ENCODE data around the gene CDR2. TPM values are rescaled to one million over a fixed set of nuclear protein-coding genes. Genes with fewer than 3 reads are reported as not detected.

CDR2 gene
- total and polyA plus RNA-seq, 2 of the 13 experiments (the other 11 are each of a cell fraction or from before 2014, with no cell fraction given), result 59.0 to 78.9 TPM

DNA sequence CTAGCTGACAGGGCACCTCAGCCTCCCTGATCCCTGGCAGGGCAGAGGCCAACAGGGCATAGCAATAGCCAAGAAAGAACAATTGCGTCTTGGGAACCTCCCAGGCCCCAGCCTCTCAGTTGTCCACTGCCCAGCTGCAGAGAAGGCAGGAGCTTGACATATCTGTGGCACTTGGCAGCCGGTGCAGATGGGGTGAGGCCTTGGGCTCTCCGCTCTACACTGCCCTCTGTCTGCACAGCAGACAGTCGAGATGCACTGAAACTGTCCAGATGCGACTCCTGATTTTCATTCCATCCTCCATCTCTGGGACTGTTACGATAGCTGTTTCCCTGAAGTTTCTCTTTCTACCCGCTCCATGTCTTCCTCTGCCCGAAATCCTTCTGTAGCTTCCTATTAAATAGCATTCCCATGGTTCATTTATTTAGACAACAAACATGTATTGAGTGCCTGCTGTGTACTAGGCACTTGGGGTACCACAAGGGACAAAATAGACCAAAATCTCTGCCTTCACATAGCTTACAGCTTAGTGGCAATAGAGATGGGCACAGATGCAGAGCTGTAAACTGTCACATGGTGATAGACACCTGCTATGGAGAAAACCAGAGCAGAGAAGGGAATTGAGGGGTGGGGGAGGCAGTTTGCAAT is 73.9 kb downstream of the CDR2 start (continued):
- TF ChIP-seq RBM39 (IDR thresholded peaks at IDR 0.05; ENCODE audit: low read depth, low read length, poor library complexity, severe bottlenecking), result no peak
- peak; percentile 66 for TF ChIP-seq STAG1 (CRISPR knock-in tag; IDR thresholded peaks at IDR 0.05)
- TF ChIP-seq, protein P1, sequence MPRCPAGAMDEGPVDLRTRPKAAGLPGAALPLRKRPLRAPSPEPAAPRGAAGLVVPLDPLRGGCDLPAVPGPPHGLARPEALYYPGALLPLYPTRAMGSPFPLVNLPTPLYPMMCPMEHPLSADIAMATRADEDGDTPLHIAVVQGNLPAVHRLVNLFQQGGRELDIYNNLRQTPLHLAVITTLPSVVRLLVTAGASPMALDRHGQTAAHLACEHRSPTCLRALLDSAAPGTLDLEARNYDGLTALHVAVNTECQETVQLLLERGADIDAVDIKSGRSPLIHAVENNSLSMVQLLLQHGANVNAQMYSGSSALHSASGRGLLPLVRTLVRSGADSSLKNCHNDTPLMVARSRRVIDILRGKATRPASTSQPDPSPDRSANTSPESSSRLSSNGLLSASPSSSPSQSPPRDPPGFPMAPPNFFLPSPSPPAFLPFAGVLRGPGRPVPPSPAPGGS (CRISPR knock-in tag; IDR thresholded peaks at IDR 0.05), result peak; percentile 31; the same call in 1 of the 2 replicates
- TF ChIP-seq SOX5 (CRISPR knock-in tag; IDR thresholded peaks at IDR 0.05; ENCODE audit: borderline replicate concordance), result 0 out of 2 replicates have a peak, but pooled peaks have one; percentile 13
- no peak for TF ChIP-seq ZNF12 (CRISPR knock-in tag; IDR thresholded peaks at IDR 0.05)
- TF ChIP-seq, protein P2, sequence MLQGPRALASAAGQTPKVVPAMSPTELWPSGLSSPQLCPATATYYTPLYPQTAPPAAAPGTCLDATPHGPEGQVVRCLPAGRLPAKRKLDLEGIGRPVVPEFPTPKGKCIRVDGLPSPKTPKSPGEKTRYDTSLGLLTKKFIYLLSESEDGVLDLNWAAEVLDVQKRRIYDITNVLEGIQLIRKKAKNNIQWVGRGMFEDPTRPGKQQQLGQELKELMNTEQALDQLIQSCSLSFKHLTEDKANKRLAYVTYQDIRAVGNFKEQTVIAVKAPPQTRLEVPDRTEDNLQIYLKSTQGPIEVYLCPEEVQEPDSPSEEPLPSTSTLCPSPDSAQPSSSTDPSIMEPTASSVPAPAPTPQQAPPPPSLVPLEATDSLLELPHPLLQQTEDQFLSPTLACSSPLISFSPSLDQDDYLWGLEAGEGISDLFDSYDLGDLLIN (CRISPR knock-in tag; IDR thresholded peaks at IDR 0.05; ENCODE audit: borderline replicate concordance), result no peak
- TF ChIP-seq, protein P3, sequence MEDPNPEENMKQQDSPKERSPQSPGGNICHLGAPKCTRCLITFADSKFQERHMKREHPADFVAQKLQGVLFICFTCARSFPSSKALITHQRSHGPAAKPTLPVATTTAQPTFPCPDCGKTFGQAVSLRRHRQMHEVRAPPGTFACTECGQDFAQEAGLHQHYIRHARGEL (CRISPR knock-in tag; IDR thresholded peaks at IDR 0.05), result no peak
- no peak for TF ChIP-seq MTA3 (CRISPR knock-in tag; IDR thresholded peaks at IDR 0.05)
- TF ChIP-seq KDM2A (CRISPR knock-in tag; IDR thresholded peaks at IDR 0.05; ENCODE audit: borderline replicate concordance, low read depth), result peak; percentile 62
- no peak for TF ChIP-seq ZNF34 (CRISPR knock-in tag; IDR thresholded peaks at IDR 0.05; ENCODE audit: borderline replicate concordance)
- TF ChIP-seq ZNF724P (CRISPR knock-in tag; IDR thresholded peaks at IDR 0.05; ENCODE audit: borderline replicate concordance), result no peak
- TF ChIP-seq RXRA (CRISPR knock-in tag; IDR thresholded peaks at IDR 0.05), result peak; percentile 67
- TF ChIP-seq ZBTB3 (CRISPR knock-in tag; IDR thresholded peaks at IDR 0.05; ENCODE audit: borderline replicate concordance, low read depth), result no peak
- TF ChIP-seq ZNF296 (CRISPR knock-in tag; conservative IDR thresholded peaks at IDR 0.05), result no peak
- TF ChIP-seq, protein P4, sequence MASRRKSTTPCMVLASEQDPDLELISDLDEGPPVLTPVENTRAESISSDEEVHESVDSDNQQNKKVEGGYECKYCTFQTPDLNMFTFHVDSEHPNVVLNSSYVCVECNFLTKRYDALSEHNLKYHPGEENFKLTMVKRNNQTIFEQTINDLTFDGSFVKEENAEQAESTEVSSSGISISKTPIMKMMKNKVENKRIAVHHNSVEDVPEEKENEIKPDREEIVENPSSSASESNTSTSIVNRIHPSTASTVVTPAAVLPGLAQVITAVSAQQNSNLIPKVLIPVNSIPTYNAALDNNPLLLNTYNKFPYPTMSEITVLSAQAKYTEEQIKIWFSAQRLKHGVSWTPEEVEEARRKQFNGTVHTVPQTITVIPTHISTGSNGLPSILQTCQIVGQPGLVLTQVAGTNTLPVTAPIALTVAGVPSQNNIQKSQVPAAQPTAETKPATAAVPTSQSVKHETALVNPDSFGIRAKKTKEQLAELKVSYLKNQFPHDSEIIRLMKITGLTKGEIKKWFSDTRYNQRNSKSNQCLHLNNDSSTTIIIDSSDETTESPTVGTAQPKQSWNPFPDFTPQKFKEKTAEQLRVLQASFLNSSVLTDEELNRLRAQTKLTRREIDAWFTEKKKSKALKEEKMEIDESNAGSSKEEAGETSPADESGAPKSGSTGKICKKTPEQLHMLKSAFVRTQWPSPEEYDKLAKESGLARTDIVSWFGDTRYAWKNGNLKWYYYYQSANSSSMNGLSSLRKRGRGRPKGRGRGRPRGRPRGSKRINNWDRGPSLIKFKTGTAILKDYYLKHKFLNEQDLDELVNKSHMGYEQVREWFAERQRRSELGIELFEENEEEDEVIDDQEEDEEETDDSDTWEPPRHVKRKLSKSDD (CRISPR knock-in tag; IDR thresholded peaks at IDR 0.05; ENCODE audit: low read depth), result no peak
- 0 out of 2 replicates have a peak, but pooled peaks have one; percentile 55 for TF ChIP-seq TGIF2 (CRISPR knock-in tag; IDR thresholded peaks at IDR 0.05)
- TF ChIP-seq, protein P5, sequence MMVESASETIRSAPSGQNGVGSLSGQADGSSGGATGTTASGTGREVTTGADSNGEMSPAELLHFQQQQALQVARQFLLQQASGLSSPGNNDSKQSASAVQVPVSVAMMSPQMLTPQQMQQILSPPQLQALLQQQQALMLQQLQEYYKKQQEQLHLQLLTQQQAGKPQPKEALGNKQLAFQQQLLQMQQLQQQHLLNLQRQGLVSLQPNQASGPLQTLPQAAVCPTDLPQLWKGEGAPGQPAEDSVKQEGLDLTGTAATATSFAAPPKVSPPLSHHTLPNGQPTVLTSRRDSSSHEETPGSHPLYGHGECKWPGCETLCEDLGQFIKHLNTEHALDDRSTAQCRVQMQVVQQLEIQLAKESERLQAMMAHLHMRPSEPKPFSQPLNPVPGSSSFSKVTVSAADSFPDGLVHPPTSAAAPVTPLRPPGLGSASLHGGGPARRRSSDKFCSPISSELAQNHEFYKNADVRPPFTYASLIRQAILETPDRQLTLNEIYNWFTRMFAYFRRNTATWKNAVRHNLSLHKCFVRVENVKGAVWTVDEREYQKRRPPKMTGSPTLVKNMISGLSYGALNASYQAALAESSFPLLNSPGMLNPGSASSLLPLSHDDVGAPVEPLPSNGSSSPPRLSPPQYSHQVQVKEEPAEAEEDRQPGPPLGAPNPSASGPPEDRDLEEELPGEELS (CRISPR knock-in tag; IDR thresholded peaks at IDR 0.05), result no peak
- TF ChIP-seq AGO2 (optimal IDR thresholded peaks at IDR 0.05; ENCODE audit: low read depth, low read length), result peak; percentile 19
- 0 out of 2 replicates have a peak, but pooled peaks have one; percentile 8 for TF ChIP-seq ZNF350 (CRISPR knock-in tag; IDR thresholded peaks at IDR 0.05; ENCODE audit: borderline replicate concordance, low read depth)

All from HepG2 (cell line).